ENCODE data around the gene CREB3L2.

The CREB3L2 gene

GRCh38 chr7:137993395-137993743 lies 8.5 kb downstream of the CREB3L2 start:
- H3K4me3 ChIP-seq (ENCODE audit: low read depth, low read length) = no peak overlapping the region
- no peak overlapping the region for H3K27ac ChIP-seq (ENCODE audit: extremely low read depth, low read depth, low read length)
- no peaks in the 10 kb centered on the region for H3K36me3 ChIP-seq (ENCODE audit: control insufficient read depth in 2 of 2, insufficient read depth in 1 of 2, low read length in 2 of 2)
- no peak for TF ChIP-seq ZNF362 (tag by site-specific recombination; IDR thresholded peaks at IDR 0.05)
- TF ChIP-seq ZNF626 (tag by site-specific recombination; IDR thresholded peaks at IDR 0.05) = no peak
- no peak for TF ChIP-seq ZSCAN5A (tag by site-specific recombination; IDR thresholded peaks at IDR 0.05)
- 0 out of 2 replicates have a peak, but pooled peaks have one; percentile 17 for TF ChIP-seq ZNF121 (tag by site-specific recombination; IDR thresholded peaks at IDR 0.05)
- TF ChIP-seq ZIC2 (tag by site-specific recombination; IDR thresholded peaks at IDR 0.05) = no peak
- 0 out of 2 replicates have a peak, but pooled peaks have one; percentile 7 for TF ChIP-seq ZFHX2 (tag by site-specific recombination; conservative IDR thresholded peaks at IDR 0.05)
- no peak for TF ChIP-seq ZFP3 (tag by site-specific recombination; IDR thresholded peaks at IDR 0.05; ENCODE audit: low read depth)
- no peak for TF ChIP-seq ZNF354C (tag by site-specific recombination; IDR thresholded peaks at IDR 0.05; ENCODE audit: borderline replicate concordance, low read depth)
- TF ChIP-seq ZNF664 (tag by site-specific recombination; IDR thresholded peaks at IDR 0.05) = no peak
- no peak for TF ChIP-seq KLF17 (tag by site-specific recombination; IDR thresholded peaks at IDR 0.05)
- no peak for TF ChIP-seq TSHZ1 (tag by site-specific recombination; IDR thresholded peaks at IDR 0.05; ENCODE audit: borderline replicate concordance)
- no peaks in the 10 kb centered on the region for H3K4me1 ChIP-seq (ENCODE audit: control insufficient read depth, insufficient read depth, low read length)
- no peaks in the 10 kb centered on the region for H3K9me3 ChIP-seq (ENCODE audit: control insufficient read depth, insufficient read depth, low read depth, low read length)
- ChIA-PET CTCF (interaction anchor here (1.4 kb wide), 1 partner anchor 9 kb away, joined by 6 read pairs; no protein-coding TSS in a partner anchor), POLR2A (no interaction called here)

GRCh38 chr7:137992550-137993394 lies 9.1 kb downstream of the CREB3L2 start:
- no peaks in the 10 kb centered on the region for H3K9me3 ChIP-seq (ENCODE audit: control insufficient read depth, insufficient read depth, low read depth, low read length)
- TF ChIP-seq TRIM28 (IDR thresholded peaks at IDR 0.05; ENCODE audit: borderline replicate concordance, low read length) (0 out of 2 replicates have a peak, but pooled peaks have one; percentile 38), SCRT2 (tag by site-specific recombination; IDR thresholded peaks at IDR 0.05) (no peak), KLF16 (tag by site-specific recombination; IDR thresholded peaks at IDR 0.05) (no peak), KLF8 (tag by site-specific recombination; IDR thresholded peaks at IDR 0.05) (no peak), TSHZ1 (tag by site-specific recombination; IDR thresholded peaks at IDR 0.05; ENCODE audit: borderline replicate concordance) (no peak), YY2 (tag by site-specific recombination; IDR thresholded peaks at IDR 0.05) (0 out of 2 replicates have a peak, but pooled peaks have one; percentile 21), TCF7L2 (IDR thresholded peaks at IDR 0.05; ENCODE audit: borderline replicate concordance, low read depth, low read length) (no peak), ZFHX2 (tag by site-specific recombination; conservative IDR thresholded peaks at IDR 0.05) (no peak), ZNF23 (tag by site-specific recombination; IDR thresholded peaks at IDR 0.05; ENCODE audit: borderline replicate concordance) (no peak)
- H3K4me3 ChIP-seq (ENCODE audit: low read depth, low read length) = no peak overlapping the region
- ChIA-PET CTCF (interaction anchor here (0.6 to 1.4 kb wide), 2 partner anchors 10 to 90 kb away, joined by 4 to 6 read pairs; no protein-coding TSS in a partner anchor), POLR2A (no interaction called here)
- H3K27ac ChIP-seq (ENCODE audit: extremely low read depth, low read depth, low read length) = no peak overlapping the region
- no peaks in the 10 kb centered on the region for H3K36me3 ChIP-seq (ENCODE audit: control insufficient read depth in 2 of 2, insufficient read depth in 1 of 2, low read length in 2 of 2)
- no peaks in the 10 kb centered on the region for H3K4me1 ChIP-seq (ENCODE audit: control insufficient read depth, insufficient read depth, low read length)
